OCI-LY7 (cell line): ENCODE data around the gene GBP4.

ENCODE experiments used
- EZH2phosphoT487 ChIP-seq: fragments of 200-600 bp; sonication (generic); IDR thresholded peaks from 2 replicates; pipeline ENCODE4 v1.6.1; 2018; ENCODE audit warnings: low read depth, borderline replicate concordance, mild to moderate bottlenecking, mixed run types, antibody characterized with exemption, low read length, moderate library complexity, mixed read lengths
- TF ChIP-seq, protein P1 (sequence below): fragments of 200-600 bp; sonication (generic); conservative IDR thresholded peaks from 2 replicates; pipeline ENCODE4 v1.5.1; 2014; ENCODE audit warnings: mild to moderate bottlenecking, antibody characterized with exemption, low read length, moderate library complexity, mixed read lengths

GRCh38 chr1:89143484-89143883, 55.3 kb downstream of the GBP4 start:
- TF ChIP-seq, protein P1, sequence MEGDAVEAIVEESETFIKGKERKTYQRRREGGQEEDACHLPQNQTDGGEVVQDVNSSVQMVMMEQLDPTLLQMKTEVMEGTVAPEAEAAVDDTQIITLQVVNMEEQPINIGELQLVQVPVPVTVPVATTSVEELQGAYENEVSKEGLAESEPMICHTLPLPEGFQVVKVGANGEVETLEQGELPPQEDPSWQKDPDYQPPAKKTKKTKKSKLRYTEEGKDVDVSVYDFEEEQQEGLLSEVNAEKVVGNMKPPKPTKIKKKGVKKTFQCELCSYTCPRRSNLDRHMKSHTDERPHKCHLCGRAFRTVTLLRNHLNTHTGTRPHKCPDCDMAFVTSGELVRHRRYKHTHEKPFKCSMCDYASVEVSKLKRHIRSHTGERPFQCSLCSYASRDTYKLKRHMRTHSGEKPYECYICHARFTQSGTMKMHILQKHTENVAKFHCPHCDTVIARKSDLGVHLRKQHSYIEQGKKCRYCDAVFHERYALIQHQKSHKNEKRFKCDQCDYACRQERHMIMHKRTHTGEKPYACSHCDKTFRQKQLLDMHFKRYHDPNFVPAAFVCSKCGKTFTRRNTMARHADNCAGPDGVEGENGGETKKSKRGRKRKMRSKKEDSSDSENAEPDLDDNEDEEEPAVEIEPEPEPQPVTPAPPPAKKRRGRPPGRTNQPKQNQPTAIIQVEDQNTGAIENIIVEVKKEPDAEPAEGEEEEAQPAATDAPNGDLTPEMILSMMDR = no peak
- TF ChIP-seq EZH2phosphoT487 = no peak
